MCF 10A (cell line): ENCODE measurements around the gene DPP9. TPM values are rescaled to one million over a fixed set of nuclear protein-coding genes. Genes with fewer than 3 reads are reported as not detected.

Experiments
- BruUV-seq: library from RNA; stranded (reverse); fragments of 400-500 nt; replicated peaks from 2 replicates; lab custom pipeline; 2021; lab: Mats Ljungman, UMichigan
- CTCF ChIA-PET: fragments of 300-600 bp; sonication (Branson Sonifier 250); formaldehyde crosslinking; extraction: SDS; loops from one replicate; lab custom pipeline; 2021; ENCODE audit warnings: antibody characterized with exemption, inconsistent platforms; lab: Yijun Ruan, JAX
- POLR2A ChIA-PET: fragments of 300-600, 350-650 bp; sonication (Branson Sonifier 250); formaldehyde crosslinking; extraction: SDS; loops from one replicate; lab custom pipeline; 2020; ENCODE audit warnings: antibody characterized with exemption, inconsistent platforms; lab: Yijun Ruan, JAX
- DNase-seq: peaks from one replicate; pipeline ENCODE4 v3.0.0-alpha.2; 2018; ENCODE audit not compliant: unreplicated experiment
- H3K27ac Mint-ChIP-seq: one replicate; pipeline ENCODE4 v1.8.0; 2022; ENCODE audit warnings: mild to moderate bottlenecking, low read depth, mixed read lengths; ENCODE audit not compliant: unreplicated experiment
- H3K27me3 Mint-ChIP-seq: one replicate; pipeline ENCODE4 v1.8.0; 2022; ENCODE audit warnings: mixed read lengths; ENCODE audit not compliant: insufficient read depth, unreplicated experiment
- H3K36me3 Mint-ChIP-seq: one replicate; pipeline ENCODE4 v1.8.0; 2022; ENCODE audit warnings: mild to moderate bottlenecking, moderate library complexity, mixed read lengths; ENCODE audit not compliant: insufficient read depth, unreplicated experiment
- H3K4me1 Mint-ChIP-seq: one replicate; pipeline ENCODE4 v1.8.0; 2022; ENCODE audit warnings: mixed read lengths; ENCODE audit not compliant: insufficient read depth, unreplicated experiment
- H3K4me3 Mint-ChIP-seq: one replicate; pipeline ENCODE4 v1.8.0; 2022; ENCODE audit warnings: mild to moderate bottlenecking, moderate library complexity, mixed read lengths; ENCODE audit not compliant: unreplicated experiment
- H3K9me3 Mint-ChIP-seq: one replicate; pipeline ENCODE4 v1.8.0; 2022; ENCODE audit warnings: mixed read lengths; ENCODE audit not compliant: unreplicated experiment
- intact Hi-C: fragments of 100-400 bp; cut with micrococcal nuclease; formaldehyde crosslinking; loops from 2 replicates; pipeline ENCODE4 v1.14.1; 2022
- total RNA-seq: library from RNA; stranded (reverse); gene quantifications from 2 replicates; pipeline ENCODE4 v1.2.3, GENCODE V29; 2022
- TF ChIP-seq, protein P1 (sequence below): fragments of 200-600 bp; IDR thresholded peaks from one replicate; pipeline ENCODE4 v1.8.0; 2022; ENCODE audit warnings: antibody characterized with exemption, mild to moderate bottlenecking; ENCODE audit not compliant: unreplicated experiment

Gene DPP9
- total RNA-seq, 1 experiment from 2014 or later, result 90.6 TPM

DNA sequence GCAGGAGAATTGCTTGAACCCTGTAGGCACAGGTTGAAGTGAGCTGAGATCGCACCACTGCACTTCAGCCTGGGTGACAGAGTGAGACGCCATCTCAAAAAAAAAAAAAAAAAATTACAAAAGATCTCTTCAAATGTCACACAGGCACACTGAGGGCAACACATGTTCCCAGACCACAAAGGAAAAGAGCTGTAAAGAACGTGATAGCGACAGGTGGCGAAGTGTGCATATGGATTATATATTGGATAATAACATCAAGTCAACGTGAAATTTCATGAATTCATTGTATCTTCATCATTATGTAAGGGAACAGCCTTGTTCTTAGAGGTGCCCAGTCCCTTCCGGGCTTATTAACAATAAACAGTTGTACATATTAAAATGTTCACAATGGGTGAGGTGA is 31.8 kb upstream of the DPP9 start:
- Mint-ChIP-seq H3K36me3 (no peaks in the 10 kb centered on the region), H3K27ac (no peak overlapping the region), H3K9me3 (no peaks in the 10 kb centered on the region), H3K4me1 (no peaks in the 10 kb centered on the region), H3K4me3 (no peak overlapping the region), H3K27me3 (no peaks in the 10 kb centered on the region)
- ChIA-PET POLR2A (interaction anchor here (0.7 kb wide), 1 partner anchor 28 kb away, joined by 4 read pairs; no protein-coding TSS in a partner anchor), CTCF (interaction anchor here (0.6 kb wide), 2 partner anchors 33 to 36 kb away, joined by 3 to 4 read pairs; no protein-coding TSS in a partner anchor)
- no TSS peak for BruUV-seq
- TF ChIP-seq, protein P1, sequence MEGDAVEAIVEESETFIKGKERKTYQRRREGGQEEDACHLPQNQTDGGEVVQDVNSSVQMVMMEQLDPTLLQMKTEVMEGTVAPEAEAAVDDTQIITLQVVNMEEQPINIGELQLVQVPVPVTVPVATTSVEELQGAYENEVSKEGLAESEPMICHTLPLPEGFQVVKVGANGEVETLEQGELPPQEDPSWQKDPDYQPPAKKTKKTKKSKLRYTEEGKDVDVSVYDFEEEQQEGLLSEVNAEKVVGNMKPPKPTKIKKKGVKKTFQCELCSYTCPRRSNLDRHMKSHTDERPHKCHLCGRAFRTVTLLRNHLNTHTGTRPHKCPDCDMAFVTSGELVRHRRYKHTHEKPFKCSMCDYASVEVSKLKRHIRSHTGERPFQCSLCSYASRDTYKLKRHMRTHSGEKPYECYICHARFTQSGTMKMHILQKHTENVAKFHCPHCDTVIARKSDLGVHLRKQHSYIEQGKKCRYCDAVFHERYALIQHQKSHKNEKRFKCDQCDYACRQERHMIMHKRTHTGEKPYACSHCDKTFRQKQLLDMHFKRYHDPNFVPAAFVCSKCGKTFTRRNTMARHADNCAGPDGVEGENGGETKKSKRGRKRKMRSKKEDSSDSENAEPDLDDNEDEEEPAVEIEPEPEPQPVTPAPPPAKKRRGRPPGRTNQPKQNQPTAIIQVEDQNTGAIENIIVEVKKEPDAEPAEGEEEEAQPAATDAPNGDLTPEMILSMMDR, result no peak
- intact Hi-C loops, result no loop called here
- no peak for DNase-seq

DNA sequence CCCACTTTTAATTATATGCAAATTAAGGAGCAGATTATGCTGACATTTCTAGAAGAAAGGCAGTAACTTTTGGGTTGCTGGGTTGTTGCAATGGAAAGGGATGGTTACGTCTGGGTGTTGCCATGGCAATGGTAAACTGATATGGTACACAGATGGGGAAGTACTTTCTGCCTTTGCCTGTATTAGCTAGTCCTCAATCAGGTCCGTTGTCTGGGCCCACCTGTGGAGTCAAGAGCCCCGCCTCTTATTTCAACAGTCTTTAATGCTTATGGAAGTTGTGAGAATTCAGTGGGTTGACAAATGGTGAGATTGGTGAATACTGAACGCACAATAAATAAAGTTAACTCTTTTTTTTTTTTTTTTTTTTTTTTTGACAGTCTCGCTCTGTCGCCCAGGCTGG is 30.6 kb upstream of the DPP9 start:
- POLR2A ChIA-PET, result interaction anchor here (0.5 kb wide), 1 partner anchor 78 kb away, joined by 4 read pairs; no protein-coding TSS in a partner anchor
- Mint-ChIP-seq H3K4me1 (no peaks in the 10 kb centered on the region), H3K4me3 (no peak overlapping the region), H3K36me3 (no peaks in the 10 kb centered on the region), H3K27ac (no peak overlapping the region), H3K27me3 (no peaks in the 10 kb centered on the region), H3K9me3 (no peaks in the 10 kb centered on the region)
- TF ChIP-seq, protein P1, result no peak
- CTCF ChIA-PET, result no interaction called here
- no peak for DNase-seq
- no TSS peak for BruUV-seq
- intact Hi-C loops, result no loop called here

DNA sequence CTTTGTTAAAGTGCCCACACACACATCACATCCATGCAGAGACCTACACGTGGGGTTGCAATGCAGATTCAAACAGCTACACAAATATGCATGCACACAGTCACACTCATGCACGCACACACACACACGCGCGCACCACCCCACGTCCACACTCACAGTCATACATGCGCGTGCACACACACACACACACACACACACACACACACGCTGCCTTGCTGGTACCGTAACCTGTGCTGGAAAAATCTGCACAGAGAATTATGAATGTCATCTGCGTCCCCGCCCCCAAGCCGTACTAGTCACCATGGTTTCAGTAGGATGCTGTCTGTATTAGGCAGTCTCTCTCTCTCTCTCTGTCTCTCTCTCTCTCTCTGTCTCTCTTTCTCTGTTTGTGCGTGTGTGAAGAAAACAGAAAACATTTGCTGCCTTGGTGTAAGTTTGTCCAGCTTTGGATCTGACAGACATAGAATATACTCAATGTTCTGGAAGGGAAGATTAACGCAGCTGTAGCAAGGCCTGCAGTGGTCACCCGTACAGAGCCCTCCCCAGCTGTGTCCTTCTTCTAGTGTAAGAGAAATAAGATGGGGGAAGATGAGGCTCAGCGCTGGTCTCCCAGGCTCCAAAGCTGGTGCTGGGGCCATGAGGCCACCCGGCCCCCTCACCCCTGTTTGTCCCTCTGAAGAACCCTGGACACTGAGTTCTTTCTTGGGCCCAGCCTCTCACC is 26.4 kb upstream of the DPP9 start:
- Mint-ChIP-seq H3K4me1 (peaks cover 6% of the 10 kb centered on the region), H3K4me3 (no peak overlapping the region), H3K27me3 (peaks cover 14% of the 10 kb centered on the region), H3K27ac (no peak overlapping the region), H3K36me3 (no peaks in the 10 kb centered on the region), H3K9me3 (peaks cover 7% of the 10 kb centered on the region)
- BruUV-seq, result no TSS peak
- intact Hi-C loops, result no loop called here
- ChIA-PET POLR2A (interaction anchor here (0.7 to 0.8 kb wide), 2 partner anchors 15 to 44 kb away, joined by 3 to 4 read pairs; no protein-coding TSS in a partner anchor), CTCF (interaction anchor here (0.5 to 0.6 kb wide), 2 partner anchors 15 to 52 kb away, joined by 3 to 4 read pairs; no protein-coding TSS in a partner anchor)
- TF ChIP-seq, protein P1, result no peak
- DNase-seq, result no peak

DNA sequence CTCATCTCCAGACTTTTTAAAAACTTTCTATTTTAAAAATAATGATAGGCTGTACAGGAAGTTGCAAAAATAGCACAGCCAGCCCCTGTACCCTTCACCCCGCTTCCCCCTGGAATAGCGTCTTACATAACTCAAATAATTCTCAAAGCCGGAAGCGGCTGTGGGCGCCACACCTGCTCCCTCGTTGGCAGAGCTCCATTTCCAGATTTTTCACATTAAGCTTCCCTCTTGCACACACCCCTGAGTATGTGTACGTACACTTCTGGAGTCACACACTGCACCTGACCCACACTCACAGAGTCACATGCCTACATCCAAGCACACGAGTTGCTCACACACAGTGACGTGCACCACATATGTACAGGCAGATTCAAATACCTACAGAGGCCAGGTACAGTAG is 24.9 kb upstream of the DPP9 start:
- CTCF ChIA-PET, result interaction anchor here (0.5 kb wide), 1 partner anchor 25 kb away, joined by 3 read pairs; no protein-coding TSS in a partner anchor
- Mint-ChIP-seq H3K27ac (no peak overlapping the region), H3K4me3 (no peak overlapping the region), H3K9me3 (peaks cover 7% of the 10 kb centered on the region), H3K36me3 (no peaks in the 10 kb centered on the region), H3K4me1 (peaks cover 12% of the 10 kb centered on the region), H3K27me3 (peaks cover 14% of the 10 kb centered on the region)
- intact Hi-C loops, result no loop called here
- no TSS peak for BruUV-seq
- TF ChIP-seq, protein P1, result no peak
- POLR2A ChIA-PET, result no interaction called here
- DNase-seq, result peak; percentile 22
